PFSK-1 (cell line): Measurements from ENCODE around the gene PTDSS2.

Experiments
- FOXP2 ChIP-seq: optimal IDR thresholded peaks from 2 replicates; pipeline ENCODE3; 2011; ENCODE audit warnings: borderline replicate concordance, control low read depth, inconsistent platforms; ENCODE audit not compliant: insufficient read depth; ENCODE audit errors: extremely low read length, extremely low read depth
- POLR2AphosphoS5 ChIP-seq: IDR thresholded peaks from 2 replicates; pipeline ENCODE4 v1.6.1; 2012; ENCODE audit warnings: low read depth, mild to moderate bottlenecking, control low read depth, low read length, moderate library complexity
- REST ChIP-seq, 2 experiments: IDR thresholded peaks; 2 replicates each; pipeline versions ENCODE4 v1.6.1 to v1.8.0; 2011 to 2012; ENCODE audit warnings: low read depth in 2 of 2, low read length in 2 of 2, control low read depth in 1 of 2, inconsistent platforms in 1 of 2, mild to moderate bottlenecking in 1 of 2, moderate library complexity in 1 of 2; ENCODE audit not compliant: insufficient read depth in 1 of 2
- SIN3A ChIP-seq: IDR thresholded peaks from 2 replicates; pipeline ENCODE4 v1.6.1; 2012; ENCODE audit warnings: mild to moderate bottlenecking, low read length, moderate library complexity, borderline replicate concordance; ENCODE audit not compliant: insufficient read depth
- TAF1 ChIP-seq: IDR thresholded peaks from 2 replicates; pipeline ENCODE4 v1.6.1; 2012; ENCODE audit warnings: low read length, control low read depth, borderline replicate concordance; ENCODE audit not compliant: insufficient read depth

Gene PTDSS2

GRCh38 chr11:521177-521688 lies 71.2 kb downstream of the PTDSS2 start:
- TF ChIP-seq FOXP2 (no peak), SIN3A (no peak), POLR2AphosphoS5 (no peak), TAF1 (no peak), REST (IDR thresholded peaks at IDR 0.05; ENCODE audit: insufficient read depth in 1 of 2, low read depth in 2 of 2, low read length in 2 of 2) (no peak)

DNA sequence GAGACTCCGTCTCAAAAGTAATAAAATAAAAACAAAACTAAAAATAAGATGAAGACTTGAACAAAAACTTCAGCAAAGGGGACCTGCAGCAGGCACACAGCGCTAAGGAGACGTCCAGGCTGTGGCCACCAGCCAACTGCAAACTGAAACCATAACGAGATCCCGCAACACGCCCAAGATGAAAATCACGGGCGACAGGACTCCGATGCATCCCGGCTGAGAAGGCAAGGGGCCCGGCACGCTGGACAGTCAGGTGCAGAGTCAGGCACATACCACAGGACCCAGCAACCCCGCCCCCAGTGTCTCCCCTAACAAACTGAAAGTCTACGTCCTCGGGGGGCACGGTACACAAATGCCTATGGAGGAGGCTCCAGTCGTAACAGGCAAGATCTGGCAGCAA lies 76.1 kb downstream of the PTDSS2 start:
- TF ChIP-seq FOXP2 (no peak), POLR2AphosphoS5 (no peak), TAF1 (no peak), SIN3A (no peak), REST (IDR thresholded peaks at IDR 0.05; ENCODE audit: insufficient read depth in 1 of 2, low read depth in 2 of 2, low read length in 2 of 2) (no peak)

GRCh38 chr11:528166-528814 lies 78.2 kb downstream of the PTDSS2 start:
- TF ChIP-seq FOXP2 (no peak), REST (IDR thresholded peaks at IDR 0.05; ENCODE audit: insufficient read depth in 1 of 2, low read depth in 2 of 2, low read length in 2 of 2) (no peak), SIN3A (no peak), TAF1 (no peak), POLR2AphosphoS5 (no peak)

DNA sequence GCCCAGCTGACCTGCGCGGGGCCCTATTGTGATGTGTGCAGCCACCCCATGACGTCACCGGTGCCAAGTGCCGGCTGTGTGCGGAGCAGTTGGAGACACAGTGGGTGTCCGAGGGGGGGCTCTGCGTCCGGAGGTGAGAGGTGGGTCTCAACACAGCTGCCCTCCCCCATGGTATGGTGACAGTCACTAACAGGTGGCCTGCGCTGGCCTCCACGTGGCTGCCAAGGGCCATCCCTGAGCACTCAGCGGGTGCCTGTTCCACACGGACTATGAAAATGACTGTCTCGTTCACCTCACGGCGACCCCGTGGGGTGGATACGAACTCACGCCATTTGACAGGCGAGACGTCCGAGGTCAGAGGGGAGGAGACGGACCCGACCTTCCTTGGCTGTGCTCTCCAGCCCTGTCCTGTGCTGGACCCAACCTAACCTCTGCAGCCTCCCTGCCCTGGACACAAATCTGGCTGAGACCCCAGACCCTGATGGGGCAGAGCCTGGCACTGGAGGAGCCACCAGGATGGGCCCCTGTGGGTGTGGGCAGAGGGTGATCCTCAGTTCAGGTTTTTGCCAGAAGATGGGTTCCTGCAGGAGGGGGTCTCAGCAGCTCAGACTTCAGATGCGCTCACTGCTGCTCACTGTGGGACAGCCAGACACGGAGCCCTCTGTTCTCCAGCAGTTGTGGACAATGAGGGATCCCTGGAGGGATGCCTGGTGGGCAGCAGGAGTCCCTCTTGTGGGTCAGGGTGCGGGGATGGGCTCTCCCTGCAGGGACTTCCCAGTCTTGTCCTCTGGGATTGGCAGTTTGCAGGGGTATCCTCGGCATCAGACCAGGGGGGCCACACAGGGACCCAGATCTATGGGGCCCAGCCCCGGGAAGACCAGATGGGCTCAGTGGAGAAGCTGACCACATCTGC lies 79.0 kb downstream of the PTDSS2 start:
- TF ChIP-seq TAF1 (no peak), SIN3A (no peak), POLR2AphosphoS5 (no peak), FOXP2 (no peak), REST (IDR thresholded peaks at IDR 0.05; ENCODE audit: insufficient read depth in 1 of 2, low read depth in 2 of 2, low read length in 2 of 2) (no peak)
